GM11168 (cell line): ENCODE measurements around the gene EXOC5.

Experiments used
- in situ Hi-C: fragments of 300-500 bp; cut with MboI; formaldehyde crosslinking; loops from one replicate; pipeline ENCODE4 v1.12.0; 2022; ENCODE audit warnings: low sequenced_read_pairs; ENCODE audit not compliant: unreplicated experiment

The EXOC5 gene

GRCh38 chr14:57171903-57172302 lies 96.8 kb downstream of the EXOC5 start:
- in situ Hi-C loops: no loop called here

DNA sequence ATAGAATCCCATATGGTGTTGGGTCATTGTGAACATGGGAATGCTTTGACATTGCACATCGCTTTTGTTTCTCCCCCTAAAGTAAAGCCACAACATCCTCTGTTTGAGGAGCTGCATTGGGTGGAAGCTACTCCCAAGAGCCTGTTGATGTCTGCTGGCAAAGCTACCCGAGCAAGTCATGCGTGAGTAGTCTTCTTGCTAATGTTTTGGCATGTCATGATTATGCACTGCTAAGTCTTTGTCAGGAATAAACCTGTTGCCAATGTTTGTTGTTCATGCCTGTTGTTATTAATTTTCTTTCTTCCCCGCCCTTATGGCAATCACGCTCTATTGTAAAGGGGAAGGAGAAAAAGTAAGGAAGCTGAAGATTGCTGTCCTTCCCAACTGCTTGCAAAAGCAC lies 97.3 kb downstream of the EXOC5 start:
- in situ Hi-C loops: no loop called here

GRCh38 chr14:57169901-57170300 lies 98.8 kb downstream of the EXOC5 start:
- in situ Hi-C loops: no loop called here

DNA sequence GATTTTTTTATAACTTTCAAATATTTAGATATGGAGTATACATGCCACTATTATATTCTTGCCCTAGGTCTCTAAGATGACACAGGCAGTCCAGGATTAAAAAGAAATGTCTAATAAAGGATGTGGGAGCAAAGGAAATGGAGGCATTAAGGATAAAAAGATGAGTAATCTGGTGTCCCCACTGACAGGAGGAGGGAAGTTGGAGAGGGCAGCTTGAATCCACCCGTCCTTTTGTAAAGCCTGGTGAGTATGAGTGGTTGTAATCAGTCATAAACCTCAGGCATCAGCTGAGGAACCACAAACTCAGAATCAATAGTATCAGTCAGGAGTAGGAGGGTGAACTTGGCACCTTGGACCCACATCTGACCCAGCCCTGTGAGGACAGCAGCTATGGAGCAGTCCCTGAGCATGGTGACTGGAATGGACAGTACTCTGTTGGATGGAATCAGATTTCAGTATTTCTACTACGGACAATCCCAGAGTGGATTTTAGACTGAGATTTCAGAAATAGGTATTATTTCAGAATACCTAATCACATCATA lies 100.5 kb downstream of the EXOC5 start:
- in situ Hi-C loops: no loop called here

GRCh38 chr14:57161583-57162234 lies 107.0 kb downstream of the EXOC5 start:
- in situ Hi-C loops: no loop called here

DNA sequence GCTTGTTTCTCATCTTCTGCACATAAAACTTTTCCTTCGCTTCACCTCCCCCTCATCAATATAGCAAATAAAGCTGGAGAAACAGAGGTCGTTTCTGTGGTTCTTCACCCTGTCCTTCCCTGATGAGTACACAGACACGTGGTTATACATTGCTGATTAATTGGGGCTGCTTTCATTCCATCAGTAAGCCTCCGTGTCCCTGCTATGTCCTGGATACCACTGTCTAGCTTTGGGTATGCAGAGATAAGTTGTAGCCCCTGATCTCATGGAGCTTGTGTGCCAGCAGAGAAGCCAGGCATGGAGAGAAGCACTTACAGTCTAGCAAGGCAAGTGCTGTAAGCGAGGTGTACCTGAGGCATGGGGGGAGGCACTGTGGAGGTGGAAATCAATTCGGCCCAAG lies 108.4 kb downstream of the EXOC5 start:
- in situ Hi-C loops: no loop called here

DNA sequence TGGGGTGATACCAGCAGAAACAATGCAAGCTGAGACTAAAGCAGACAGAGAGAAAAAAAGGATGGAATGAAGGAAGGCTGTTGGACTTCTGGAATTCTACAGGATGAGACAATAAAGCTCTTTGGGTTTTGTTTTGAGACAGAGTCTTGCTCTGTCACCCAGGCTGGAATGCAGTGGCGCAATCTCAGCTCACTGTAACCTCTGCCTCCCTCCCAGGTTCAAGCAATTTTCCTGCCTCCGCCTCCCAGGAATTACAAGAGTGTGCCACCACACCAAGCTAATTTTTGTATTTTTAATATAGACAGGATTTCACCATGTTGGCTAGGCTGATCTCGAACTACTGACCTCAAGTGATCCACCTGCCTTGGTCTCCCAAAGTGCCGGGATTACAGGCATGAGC lies 115.4 kb downstream of the EXOC5 start:
- in situ Hi-C loops: no loop called here
